ENCODE data around the gene MYBBP1A.

DNA sequence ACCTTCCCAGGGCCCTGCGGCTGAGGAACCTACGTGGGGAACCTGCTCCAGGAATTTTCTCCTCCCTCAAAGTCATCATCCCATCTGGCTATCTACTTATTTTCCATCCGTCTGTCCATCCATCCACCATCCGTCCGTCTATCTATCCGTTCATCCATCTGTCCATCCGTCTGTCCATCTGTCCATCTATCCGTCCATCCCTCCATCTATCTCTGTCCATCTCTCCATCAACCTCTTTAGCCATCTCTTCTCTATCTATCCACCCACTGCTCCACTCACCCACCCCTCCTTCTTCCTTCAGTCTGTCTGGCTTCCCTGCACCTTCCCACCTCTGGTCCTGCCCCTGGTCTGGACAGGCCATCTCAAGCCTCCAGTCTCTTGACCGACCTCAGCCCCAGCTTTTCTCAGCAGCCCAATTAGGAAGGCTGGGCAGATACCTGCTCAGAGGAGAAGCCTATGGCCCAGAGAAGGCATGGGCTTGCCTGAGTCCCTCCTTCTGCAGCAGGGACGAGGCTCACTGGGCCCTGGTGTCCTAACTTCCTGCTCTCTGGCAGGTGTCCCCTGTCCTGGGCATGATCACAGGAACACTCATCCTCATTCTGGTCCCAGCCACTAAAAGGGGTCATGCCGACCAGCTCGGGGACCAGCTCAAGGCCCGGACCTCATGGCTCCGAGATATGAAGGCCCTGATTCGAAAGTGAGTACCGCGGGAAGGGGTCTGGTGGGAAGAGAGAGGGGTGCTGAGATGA, 23.0 kb downstream of the MYBBP1A start:
- no peak for TF ChIP-seq POLR2A (IDR thresholded peaks at IDR 0.05)
- TF ChIP-seq, protein P1, sequence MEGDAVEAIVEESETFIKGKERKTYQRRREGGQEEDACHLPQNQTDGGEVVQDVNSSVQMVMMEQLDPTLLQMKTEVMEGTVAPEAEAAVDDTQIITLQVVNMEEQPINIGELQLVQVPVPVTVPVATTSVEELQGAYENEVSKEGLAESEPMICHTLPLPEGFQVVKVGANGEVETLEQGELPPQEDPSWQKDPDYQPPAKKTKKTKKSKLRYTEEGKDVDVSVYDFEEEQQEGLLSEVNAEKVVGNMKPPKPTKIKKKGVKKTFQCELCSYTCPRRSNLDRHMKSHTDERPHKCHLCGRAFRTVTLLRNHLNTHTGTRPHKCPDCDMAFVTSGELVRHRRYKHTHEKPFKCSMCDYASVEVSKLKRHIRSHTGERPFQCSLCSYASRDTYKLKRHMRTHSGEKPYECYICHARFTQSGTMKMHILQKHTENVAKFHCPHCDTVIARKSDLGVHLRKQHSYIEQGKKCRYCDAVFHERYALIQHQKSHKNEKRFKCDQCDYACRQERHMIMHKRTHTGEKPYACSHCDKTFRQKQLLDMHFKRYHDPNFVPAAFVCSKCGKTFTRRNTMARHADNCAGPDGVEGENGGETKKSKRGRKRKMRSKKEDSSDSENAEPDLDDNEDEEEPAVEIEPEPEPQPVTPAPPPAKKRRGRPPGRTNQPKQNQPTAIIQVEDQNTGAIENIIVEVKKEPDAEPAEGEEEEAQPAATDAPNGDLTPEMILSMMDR (IDR thresholded peaks at IDR 0.05 in 4 of 5, conservative IDR thresholded peaks at IDR 0.05 in 1 of 5) = no peak
